Stimulated activated CD8-positive, alpha-beta memory T cell treated with anti-CD3 and anti-CD28 coated beads, Interleukin-4, amount 100 ng/mL, for 1 hour (primary cell): ENCODE results near the gene DGKZ.
"Not testable (repeated sequence)": the region's sequence is repeated elsewhere in the genome, so short reads cannot be mapped to it uniquely, and the experiment has no call there.

Experiments used
- DNase-seq, 2 donors: peaks; one replicate each; pipeline ENCODE4 v3.0.0-alpha.2; 2020; ENCODE audit warnings: low read depth in 2 of 2, low spot score in 1 of 2

DGKZ gene

DNA sequence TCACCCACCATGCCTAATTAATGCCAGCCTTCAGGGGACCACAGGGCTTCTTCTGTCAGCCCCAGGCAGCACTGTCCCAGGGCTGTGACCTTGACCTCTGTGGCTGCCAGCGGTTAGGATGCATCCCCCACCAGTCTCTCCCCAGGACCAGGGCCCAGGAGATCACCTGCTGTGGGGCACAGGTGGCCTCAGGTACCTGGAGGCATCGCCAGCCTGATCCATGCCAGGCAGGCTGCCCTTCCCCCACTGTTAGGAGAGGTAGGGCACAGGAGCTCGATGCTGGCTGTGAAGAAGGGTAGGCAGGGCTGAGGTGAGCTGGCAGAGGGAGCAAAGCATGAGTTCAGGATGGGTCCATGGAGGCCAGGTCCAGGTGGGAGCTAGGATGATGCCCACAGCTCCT is 17.5 kb downstream of the DGKZ start:
- DNase-seq, result no peak

GRCh38 chr11:46366260-46366659 is 19.0 kb downstream of the DGKZ start:
- DNase-seq, result no peak

GRCh38 chr11:46366661-46367161 is 19.4 kb downstream of the DGKZ start:
- no peak for DNase-seq

DNA sequence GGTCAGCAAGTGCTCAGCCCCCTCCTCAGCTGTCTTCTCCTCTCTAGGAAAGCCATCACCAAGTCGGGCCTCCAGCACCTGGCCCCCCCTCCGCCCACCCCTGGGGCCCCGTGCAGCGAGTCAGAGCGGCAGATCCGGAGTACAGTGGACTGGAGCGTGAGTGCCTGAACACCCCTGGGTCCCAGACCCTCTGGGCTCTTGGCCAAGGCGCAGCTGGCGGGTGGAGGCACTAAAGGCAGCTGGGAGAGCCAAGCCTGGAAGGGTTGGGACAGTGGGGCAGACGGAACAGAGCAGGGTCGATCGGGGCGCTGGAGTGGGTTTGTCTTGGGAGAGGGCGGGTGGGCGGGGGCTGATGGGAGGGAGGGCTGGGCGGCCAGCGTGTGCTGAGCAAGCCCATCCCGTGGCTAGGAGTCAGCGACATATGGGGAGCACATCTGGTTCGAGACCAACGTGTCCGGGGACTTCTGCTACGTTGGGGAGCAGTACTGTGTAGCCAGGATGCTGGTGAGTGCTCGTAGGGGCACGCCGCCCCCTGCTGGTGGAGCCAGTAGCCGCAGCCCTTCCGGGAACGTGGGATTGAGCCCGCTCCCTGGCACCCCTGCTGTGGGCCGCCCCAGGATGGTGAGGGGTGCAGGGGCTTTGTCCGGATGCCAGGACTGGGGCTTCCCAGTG is 20.1 kb downstream of the DGKZ start:
- peak in 1 of 2 donors; percentile 65 for DNase-seq

DNA sequence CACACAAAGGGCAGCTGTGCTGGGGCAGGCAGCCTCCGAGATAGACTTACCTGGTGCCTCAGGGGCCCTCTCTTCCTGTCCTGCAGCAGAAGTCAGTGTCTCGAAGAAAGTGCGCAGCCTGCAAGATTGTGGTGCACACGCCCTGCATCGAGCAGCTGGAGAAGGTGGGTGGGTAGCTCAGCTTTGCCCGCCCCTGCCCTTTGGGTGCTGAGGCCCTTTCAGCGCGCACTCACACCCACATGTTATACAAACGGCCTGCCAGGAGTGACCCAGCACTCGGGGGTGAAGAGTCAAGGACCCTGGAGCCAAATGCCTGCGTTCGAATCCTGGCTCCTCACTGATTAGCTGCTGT is 20.6 kb downstream of the DGKZ start:
- DNase-seq, result no peak

GRCh38 chr11:46369458-46370152 is 22.3 kb downstream of the DGKZ start:
- DNase-seq, result no peak

GRCh38 chr11:46370253-46370652 is 23.0 kb downstream of the DGKZ start:
- DNase-seq, result no peak

DNA sequence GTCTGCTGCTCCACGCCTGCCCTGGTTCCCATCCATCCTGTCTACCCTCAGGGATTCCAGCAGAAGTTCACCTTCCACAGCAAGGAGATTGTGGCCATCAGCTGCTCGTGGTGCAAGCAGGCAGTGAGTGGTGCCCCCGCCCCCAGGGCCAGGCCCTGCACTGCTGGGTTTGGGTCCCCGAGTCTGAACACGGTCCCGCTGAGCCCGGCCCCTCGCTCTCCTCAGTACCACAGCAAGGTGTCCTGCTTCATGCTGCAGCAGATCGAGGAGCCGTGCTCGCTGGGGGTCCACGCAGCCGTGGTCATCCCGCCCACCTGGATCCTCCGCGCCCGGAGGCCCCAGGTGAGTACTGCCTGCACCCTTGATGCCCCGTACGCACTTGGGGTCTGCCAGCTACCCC is 24.0 kb downstream of the DGKZ start:
- DNase-seq, result not testable (repeated sequence)

DNA sequence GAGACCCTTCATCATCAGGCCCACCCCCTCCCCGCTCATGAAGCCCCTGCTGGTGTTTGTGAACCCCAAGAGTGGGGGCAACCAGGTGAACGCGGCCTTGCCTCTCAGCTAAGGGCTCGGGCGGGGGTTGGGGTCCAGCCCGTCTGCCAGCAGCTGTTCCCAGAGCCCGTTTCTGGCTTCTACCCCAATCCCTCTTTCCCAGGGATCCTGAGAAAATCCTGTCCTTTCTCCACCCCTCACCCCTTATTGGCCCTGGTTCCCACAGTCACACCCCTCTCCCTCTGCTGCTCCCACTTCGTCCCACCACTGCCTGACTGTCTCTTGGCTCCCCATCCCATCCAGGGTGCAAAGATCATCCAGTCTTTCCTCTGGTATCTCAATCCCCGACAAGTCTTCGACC is 24.8 kb downstream of the DGKZ start:
- DNase-seq, result no peak

DNA sequence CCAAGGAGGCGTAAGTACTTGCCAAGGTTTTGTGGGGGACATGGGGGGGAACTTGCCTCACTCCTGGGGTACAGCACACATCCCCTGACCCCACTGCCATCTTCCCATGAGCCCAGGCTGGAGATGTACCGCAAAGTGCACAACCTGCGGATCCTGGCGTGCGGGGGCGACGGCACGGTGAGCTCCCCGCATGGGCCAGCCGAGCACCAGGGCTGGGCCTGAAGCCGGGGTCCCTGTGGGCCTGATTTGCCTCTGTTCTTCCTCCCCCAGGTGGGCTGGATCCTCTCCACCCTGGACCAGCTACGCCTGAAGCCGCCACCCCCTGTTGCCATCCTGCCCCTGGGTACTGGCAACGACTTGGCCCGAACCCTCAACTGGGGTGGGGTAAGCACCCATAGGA is 25.2 kb downstream of the DGKZ start:
- DNase-seq, result not testable (repeated sequence)

GRCh38 chr11:46373787-46374740 is 26.8 kb downstream of the DGKZ start:
- no peak for DNase-seq

GRCh38 chr11:46374815-46375214 is 27.6 kb downstream of the DGKZ start:
- no peak for DNase-seq

DNA sequence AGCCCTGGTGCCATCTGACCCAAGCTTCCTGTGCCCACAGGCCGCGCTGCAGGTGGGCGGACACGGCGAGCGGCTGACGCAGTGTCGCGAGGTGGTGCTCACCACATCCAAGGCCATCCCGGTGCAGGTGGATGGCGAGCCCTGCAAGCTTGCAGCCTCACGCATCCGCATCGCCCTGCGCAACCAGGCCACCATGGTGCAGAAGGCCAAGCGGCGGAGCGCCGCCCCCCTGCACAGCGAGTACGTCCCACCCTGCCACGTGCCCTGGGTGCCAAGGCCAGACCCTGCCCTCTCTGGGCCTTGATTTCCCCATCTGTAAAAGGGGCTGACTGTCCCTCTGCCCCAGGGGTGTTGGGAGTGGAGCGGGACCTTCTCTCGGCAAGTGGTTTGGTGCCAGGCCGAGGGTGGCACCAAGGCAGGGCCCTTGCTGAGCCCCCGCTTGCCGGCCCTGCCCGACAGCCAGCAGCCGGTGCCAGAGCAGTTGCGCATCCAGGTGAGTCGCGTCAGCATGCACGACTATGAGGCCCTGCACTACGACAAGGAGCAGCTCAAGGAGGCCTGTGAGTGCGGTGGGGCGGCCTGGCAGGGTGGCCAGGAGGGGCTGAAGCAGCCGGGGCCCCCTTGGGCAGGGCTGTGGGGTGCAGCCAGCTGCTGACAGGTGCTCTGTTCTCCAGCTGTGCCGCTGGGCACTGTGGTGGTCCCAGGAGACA is 28.3 kb downstream of the DGKZ start:
- no peak for DNase-seq

DNA sequence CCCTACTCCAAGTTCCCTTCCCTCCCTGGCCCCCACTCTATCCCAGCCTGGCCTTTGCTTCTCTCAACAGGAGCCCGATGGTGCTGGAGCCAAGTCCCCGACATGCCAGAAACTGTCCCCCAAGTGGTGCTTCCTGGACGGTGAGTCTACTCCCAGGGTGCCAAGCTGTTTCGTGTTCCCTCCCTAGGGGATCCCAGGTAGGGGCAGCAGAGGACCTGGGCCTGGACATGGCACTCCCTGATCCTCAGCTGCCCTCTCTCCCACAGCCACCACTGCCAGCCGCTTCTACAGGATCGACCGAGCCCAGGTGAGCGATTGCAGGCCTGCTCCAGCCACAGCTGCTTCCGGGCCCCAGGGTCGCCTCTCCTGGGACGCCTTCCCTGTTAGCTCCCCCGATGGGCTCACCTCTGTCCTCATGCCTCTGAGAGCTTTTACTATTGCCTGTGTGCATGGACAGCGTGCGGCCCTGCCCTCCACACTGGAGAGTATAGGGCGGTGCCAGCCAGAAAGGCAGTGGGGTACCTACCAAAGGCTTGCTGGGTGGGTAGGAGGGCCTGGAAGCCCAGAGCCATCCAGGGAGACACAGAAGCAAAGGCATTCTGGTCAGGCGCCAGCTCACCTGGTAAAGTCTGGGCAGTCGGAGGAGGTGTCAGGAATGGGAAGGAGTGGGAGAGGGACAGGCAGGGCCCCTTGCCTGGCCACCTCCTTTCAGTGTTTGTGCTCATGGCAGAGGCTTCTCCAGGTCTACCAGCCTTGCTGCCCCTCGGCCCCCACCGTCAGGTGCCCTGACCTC is 29.2 kb downstream of the DGKZ start:
- DNase-seq, result no peak

DNA sequence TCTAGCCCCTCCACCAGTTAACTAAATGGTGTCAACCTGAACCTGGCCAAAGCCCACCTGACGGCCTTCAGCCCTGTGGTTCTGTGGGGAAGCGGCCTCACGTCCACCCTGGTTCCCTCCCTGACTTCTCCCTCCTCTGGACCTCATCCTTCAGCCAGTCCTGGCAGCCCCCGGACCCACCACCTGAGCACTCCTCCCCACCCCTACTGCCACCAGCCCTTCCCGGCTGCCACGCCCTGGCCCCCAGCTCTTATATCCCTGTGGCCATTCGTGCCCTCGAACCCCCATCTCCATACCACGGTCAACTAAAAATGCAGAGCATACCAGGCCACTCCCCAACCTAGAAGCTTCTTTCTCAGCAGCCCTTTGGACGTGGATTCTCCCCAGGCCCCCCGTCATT is 30.0 kb downstream of the DGKZ start:
- DNase-seq, result no peak

DNA sequence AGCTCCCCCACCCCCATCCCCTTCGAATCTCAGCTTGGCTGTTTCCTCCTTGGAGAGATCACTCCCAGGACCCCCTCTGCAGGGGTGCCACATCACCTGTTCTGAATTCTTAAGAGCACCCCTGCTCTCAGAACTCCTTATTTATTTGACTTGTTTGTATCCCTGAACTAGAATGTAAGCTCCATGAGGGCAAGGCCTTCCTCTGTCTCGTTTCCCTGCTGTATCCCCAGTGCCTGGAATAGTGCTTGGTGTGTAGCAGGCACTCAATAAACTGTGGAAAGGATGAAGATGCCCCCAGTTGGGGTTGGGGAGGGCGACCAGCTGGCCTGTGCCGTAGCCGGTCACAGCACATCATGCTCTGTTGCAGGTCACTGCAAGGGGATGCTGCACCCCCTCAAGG is 30.6 kb downstream of the DGKZ start:
- no peak for DNase-seq

DNA sequence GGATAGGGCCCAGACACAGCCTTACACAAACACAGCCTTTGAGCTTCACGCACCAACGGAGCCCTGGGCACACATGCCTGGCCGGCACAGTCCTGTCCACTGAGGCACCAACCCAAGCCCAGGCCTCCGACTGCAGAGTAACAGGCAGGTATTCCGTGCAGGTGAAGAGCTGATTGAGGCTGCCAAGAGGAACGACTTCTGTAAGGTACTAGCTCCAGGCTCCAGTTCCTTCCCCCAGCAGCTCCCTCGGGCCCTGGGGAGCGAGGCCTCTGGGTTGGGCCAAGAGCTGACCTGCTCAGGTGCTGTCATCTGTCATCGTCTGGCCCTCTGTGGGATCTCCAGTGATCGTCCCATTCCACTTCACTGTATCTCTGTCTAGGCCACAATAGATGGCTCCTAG is 31.0 kb downstream of the DGKZ start:
- no peak for DNase-seq

- DNase-seq, result no peak
Measured at GRCh38 chr11:46378811-46379481, 31.7 kb downstream of the DGKZ start.

- DNase-seq, result not testable (repeated sequence)
Measured at GRCh38 chr11:46379482-46380293, 32.4 kb downstream of the DGKZ start.
